WTC11 (cell line): ENCODE results near the gene ABCB11. TPM values are rescaled to one million over a fixed set of nuclear protein-coding genes. Genes with fewer than 3 reads are reported as not detected.
"Not testable (repeated sequence)": the region's sequence is repeated elsewhere in the genome, so short reads cannot be mapped to it uniquely, and the experiment has no call there.

Source experiments
- ATAC-seq: fragments of 200-7000 bp; cut with Tn5 transposase; 2 replicates; pipeline ENCODE4 v1.10.0; 2021; ENCODE audit warnings: mild to moderate bottlenecking, moderate library complexity
- CTCF ChIA-PET: fragments of 300-600 bp; sonication (Branson Sonifier 250); formaldehyde crosslinking; loops from one replicate; lab custom pipeline; 2021; ENCODE audit warnings: antibody characterized with exemption; lab: Charles Lee
- POLR2A ChIA-PET: fragments of 350-600 bp; sonication (Branson Sonifier 250); formaldehyde crosslinking; loops from one replicate; lab custom pipeline; 2021; ENCODE audit warnings: antibody characterized with exemption; lab: Charles Lee
- DNase-seq: peaks from one replicate; pipeline ENCODE4 v3.0.0; 2021; ENCODE audit warnings: low spot score
- H3K27ac Mint-ChIP-seq: 2 replicates; pipeline ENCODE4 v1.8.0; 2021; ENCODE audit warnings: mixed read lengths
- H3K27me3 Mint-ChIP-seq: 2 replicates; pipeline ENCODE4 v1.8.0; 2021; ENCODE audit warnings: low read depth, mild to moderate bottlenecking, moderate library complexity, mixed read lengths
- H3K36me3 Mint-ChIP-seq: 2 replicates; pipeline ENCODE4 v1.8.0; 2021; ENCODE audit warnings: mixed read lengths
- H3K4me1 Mint-ChIP-seq: 2 replicates; pipeline ENCODE4 v1.8.0; 2022; ENCODE audit warnings: mixed read lengths
- H3K4me3 Mint-ChIP-seq: 2 replicates; pipeline ENCODE4 v1.8.0; 2021; ENCODE audit warnings: mild to moderate bottlenecking, moderate library complexity, mixed read lengths
- H3K9me3 Mint-ChIP-seq: 2 replicates; pipeline ENCODE4 v1.8.0; 2021; ENCODE audit warnings: mixed read lengths
- CTCF ChIP-seq: fragments of 200-600 bp; IDR thresholded peaks from 2 replicates; pipeline ENCODE4 v1.8.0; 2022; ENCODE audit warnings: antibody characterized with exemption
- ELF4 ChIP-seq: sonication (generic); formaldehyde crosslinking; IDR thresholded peaks from 2 replicates; pipeline ENCODE4 v1.8.1; 2022; ENCODE audit warnings: low read depth, mild to moderate bottlenecking, moderate library complexity, missing genetic modification reagents
- EMX1 ChIP-seq: fragments of 250-450 bp; sonication (Bioruptor Pico); IDR thresholded peaks from 2 replicates; pipeline ENCODE4 v1.8.0; 2021; ENCODE audit warnings: mild to moderate bottlenecking
- GRHL2 ChIP-seq: fragments of 250-450 bp; sonication (Bioruptor Pico); IDR thresholded peaks from 2 replicates; pipeline ENCODE4 v1.8.0; 2022; ENCODE audit warnings: mild to moderate bottlenecking, moderate library complexity; ENCODE audit not compliant: insufficient replicate concordance, severe bottlenecking
- GTF2I ChIP-seq: fragments of 250-450 bp; sonication (Bioruptor Pico); conservative IDR thresholded peaks from 2 replicates; pipeline ENCODE4 v1.4.0; 2021; ENCODE audit warnings: mild to moderate bottlenecking
- JAZF1 ChIP-seq: fragments of 250-450 bp; sonication (Bioruptor Pico); IDR thresholded peaks from 2 replicates; pipeline ENCODE4 v1.9.0; 2021; ENCODE audit warnings: moderate library complexity, mild to moderate bottlenecking, inconsistent platforms
- MAX ChIP-seq: sonication (generic); formaldehyde crosslinking; IDR thresholded peaks from 2 replicates; pipeline ENCODE4 v1.8.0; 2022; ENCODE audit warnings: mild to moderate bottlenecking, missing genetic modification reagents
- MXD4 ChIP-seq: fragments of 250-450 bp; sonication (Bioruptor Pico); IDR thresholded peaks from 2 replicates; pipeline ENCODE4 v1.8.0; 2021; ENCODE audit warnings: mild to moderate bottlenecking, moderate library complexity, borderline replicate concordance
- SOX15 ChIP-seq: fragments of 250-450 bp; sonication (Bioruptor Pico); IDR thresholded peaks from 2 replicates; pipeline ENCODE4 v1.9.0; 2021; ENCODE audit warnings: mild to moderate bottlenecking
- TP53 ChIP-seq: sonication (generic); formaldehyde crosslinking; IDR thresholded peaks from 2 replicates; pipeline ENCODE4 v1.8.1; 2023; ENCODE audit warnings: mild to moderate bottlenecking, missing genetic modification reagents
- ZBTB43 ChIP-seq: sonication (generic); formaldehyde crosslinking; IDR thresholded peaks from 2 replicates; pipeline ENCODE4 v1.8.1; 2023; ENCODE audit warnings: mild to moderate bottlenecking, missing genetic modification reagents
- ZNF138 ChIP-seq: sonication (generic); formaldehyde crosslinking; conservative IDR thresholded peaks from 2 replicates; pipeline ENCODE4 v1.8.1; 2022; ENCODE audit warnings: mild to moderate bottlenecking, moderate library complexity, missing genetic modification reagents
- total RNA-seq: library from RNA; stranded (reverse); gene quantifications from 3 replicates; pipeline ENCODE4 v1.2.3, GENCODE V29; 2021
- TF ChIP-seq, protein P1 (sequence below): fragments of 250-450 bp; sonication (Bioruptor Pico); IDR thresholded peaks from 2 replicates; pipeline ENCODE4 v1.9.0; 2021; ENCODE audit warnings: mild to moderate bottlenecking
- TF ChIP-seq, protein P2 (sequence below): sonication (generic); formaldehyde crosslinking; IDR thresholded peaks from 2 replicates; pipeline ENCODE4 v1.8.1; 2023; ENCODE audit warnings: mild to moderate bottlenecking, missing genetic modification reagents, moderate library complexity
- TF ChIP-seq, protein P3 (sequence below): fragments of 250-450 bp; sonication (Bioruptor Pico); IDR thresholded peaks from 2 replicates; pipeline ENCODE4 v1.9.0; 2021; ENCODE audit warnings: moderate library complexity, mild to moderate bottlenecking, inconsistent platforms, borderline replicate concordance
- TF ChIP-seq, protein P4 (sequence below): sonication (generic); formaldehyde crosslinking; IDR thresholded peaks from 2 replicates; pipeline ENCODE4 v1.8.1; 2023; ENCODE audit warnings: mild to moderate bottlenecking, missing genetic modification reagents, borderline replicate concordance
- TF ChIP-seq, protein P5 (sequence below): sonication (generic); formaldehyde crosslinking; IDR thresholded peaks from 2 replicates; pipeline ENCODE4 v1.8.1; 2022; ENCODE audit warnings: mild to moderate bottlenecking, missing genetic modification reagents, moderate library complexity, borderline replicate concordance

ABCB11 gene
- total RNA-seq, 1 experiment from 2014 or later: 0.77 TPM

DNA sequence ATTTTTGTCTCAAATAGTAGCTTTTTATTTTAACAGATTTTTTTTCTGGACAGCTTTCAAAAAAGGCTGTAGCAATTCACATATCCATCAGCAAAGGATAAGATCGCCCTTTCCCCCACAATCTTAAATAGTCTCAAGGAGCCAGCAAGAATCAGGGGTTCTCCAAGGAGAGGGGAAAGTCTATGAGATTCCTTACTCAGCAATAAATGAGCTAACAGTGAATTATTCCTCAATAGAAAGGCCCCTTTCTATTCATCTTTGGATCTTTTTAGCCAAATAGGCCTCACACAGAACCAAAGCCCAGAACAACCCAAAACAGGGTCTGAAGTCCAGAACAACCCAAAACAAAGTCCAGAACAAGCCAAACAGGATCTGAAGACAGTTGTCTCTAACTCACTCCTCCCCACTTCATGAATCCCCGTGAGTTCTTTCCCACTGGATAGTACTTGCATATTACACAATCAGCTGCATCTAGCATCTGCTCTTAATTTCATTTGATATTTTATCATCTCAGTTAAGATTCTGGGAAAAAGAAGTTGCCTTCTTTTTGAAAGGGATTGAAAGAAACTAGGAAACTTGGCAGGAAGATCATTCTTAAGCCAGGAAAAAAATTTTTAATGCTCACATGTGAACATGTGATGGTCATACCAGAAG lies 34.9 kb upstream of the ABCB11 start:
- Mint-ChIP-seq H3K36me3 (no peaks in the 10 kb centered on the region), H3K9me3 (0 out of 2 replicates have a peak, but pooled peaks cover 3% of the 10 kb centered on the region), H3K4me1 (no peaks in the 10 kb centered on the region), H3K4me3 (no peak overlapping the region), H3K27ac (no peak overlapping the region), H3K27me3 (no peaks in the 10 kb centered on the region; the same call in 1 of the 2 replicates)
- CTCF ChIA-PET: no interaction called here
- ATAC-seq: no peak
- no peak for DNase-seq
- POLR2A ChIA-PET: no interaction called here
- TF ChIP-seq, protein P1, sequence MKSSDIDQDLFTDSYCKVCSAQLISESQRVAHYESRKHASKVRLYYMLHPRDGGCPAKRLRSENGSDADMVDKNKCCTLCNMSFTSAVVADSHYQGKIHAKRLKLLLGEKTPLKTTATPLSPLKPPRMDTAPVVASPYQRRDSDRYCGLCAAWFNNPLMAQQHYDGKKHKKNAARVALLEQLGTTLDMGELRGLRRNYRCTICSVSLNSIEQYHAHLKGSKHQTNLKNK (CRISPR knock-in tag): no peak
- TF ChIP-seq, protein P2, sequence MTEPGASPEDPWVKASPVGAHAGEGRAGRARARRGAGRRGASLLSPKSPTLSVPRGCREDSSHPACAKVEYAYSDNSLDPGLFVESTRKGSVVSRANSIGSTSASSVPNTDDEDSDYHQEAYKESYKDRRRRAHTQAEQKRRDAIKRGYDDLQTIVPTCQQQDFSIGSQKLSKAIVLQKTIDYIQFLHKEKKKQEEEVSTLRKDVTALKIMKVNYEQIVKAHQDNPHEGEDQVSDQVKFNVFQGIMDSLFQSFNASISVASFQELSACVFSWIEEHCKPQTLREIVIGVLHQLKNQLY: no peak
- no peak for TF ChIP-seq SOX15
- no peak for TF ChIP-seq MAX (CRISPR knock-in tag)
- TF ChIP-seq JAZF1: no peak
- TF ChIP-seq ELF4: no peak
- TF ChIP-seq TP53: no peak
- TF ChIP-seq, protein P3, sequence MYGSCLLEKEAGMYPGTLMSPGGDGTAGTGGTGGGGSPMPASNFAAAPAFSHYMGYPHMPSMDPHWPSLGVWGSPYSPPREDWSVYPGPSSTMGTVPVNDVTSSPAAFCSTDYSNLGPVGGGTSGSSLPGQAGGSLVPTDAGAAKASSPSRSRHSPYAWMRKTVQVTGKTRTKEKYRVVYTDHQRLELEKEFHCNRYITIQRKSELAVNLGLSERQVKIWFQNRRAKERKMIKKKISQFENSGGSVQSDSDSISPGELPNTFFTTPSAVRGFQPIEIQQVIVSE: no peak

- no peaks in the 10 kb centered on the region for H3K36me3 Mint-ChIP-seq
- POLR2A ChIA-PET: no interaction called here
- 0 out of 2 replicates have a peak, but pooled peaks cover 3% of the 10 kb centered on the region for H3K9me3 Mint-ChIP-seq
- CTCF ChIA-PET: no interaction called here
- no peak overlapping the region for H3K27ac Mint-ChIP-seq
- H3K27me3 Mint-ChIP-seq: no peaks in the 10 kb centered on the region; the same call in 1 of the 2 replicates
- DNase-seq (no peak), ATAC-seq (no peak)
- TF ChIP-seq CTCF (no peak), EMX1 (no peak), MXD4 (CRISPR knock-in tag) (no peak), ZNF138 (CRISPR knock-in tag) (no peak), ZBTB43 (CRISPR knock-in tag) (no peak), GTF2I (CRISPR knock-in tag) (no peak), GRHL2 (CRISPR knock-in tag) (no peak)
- TF ChIP-seq, protein P4, sequence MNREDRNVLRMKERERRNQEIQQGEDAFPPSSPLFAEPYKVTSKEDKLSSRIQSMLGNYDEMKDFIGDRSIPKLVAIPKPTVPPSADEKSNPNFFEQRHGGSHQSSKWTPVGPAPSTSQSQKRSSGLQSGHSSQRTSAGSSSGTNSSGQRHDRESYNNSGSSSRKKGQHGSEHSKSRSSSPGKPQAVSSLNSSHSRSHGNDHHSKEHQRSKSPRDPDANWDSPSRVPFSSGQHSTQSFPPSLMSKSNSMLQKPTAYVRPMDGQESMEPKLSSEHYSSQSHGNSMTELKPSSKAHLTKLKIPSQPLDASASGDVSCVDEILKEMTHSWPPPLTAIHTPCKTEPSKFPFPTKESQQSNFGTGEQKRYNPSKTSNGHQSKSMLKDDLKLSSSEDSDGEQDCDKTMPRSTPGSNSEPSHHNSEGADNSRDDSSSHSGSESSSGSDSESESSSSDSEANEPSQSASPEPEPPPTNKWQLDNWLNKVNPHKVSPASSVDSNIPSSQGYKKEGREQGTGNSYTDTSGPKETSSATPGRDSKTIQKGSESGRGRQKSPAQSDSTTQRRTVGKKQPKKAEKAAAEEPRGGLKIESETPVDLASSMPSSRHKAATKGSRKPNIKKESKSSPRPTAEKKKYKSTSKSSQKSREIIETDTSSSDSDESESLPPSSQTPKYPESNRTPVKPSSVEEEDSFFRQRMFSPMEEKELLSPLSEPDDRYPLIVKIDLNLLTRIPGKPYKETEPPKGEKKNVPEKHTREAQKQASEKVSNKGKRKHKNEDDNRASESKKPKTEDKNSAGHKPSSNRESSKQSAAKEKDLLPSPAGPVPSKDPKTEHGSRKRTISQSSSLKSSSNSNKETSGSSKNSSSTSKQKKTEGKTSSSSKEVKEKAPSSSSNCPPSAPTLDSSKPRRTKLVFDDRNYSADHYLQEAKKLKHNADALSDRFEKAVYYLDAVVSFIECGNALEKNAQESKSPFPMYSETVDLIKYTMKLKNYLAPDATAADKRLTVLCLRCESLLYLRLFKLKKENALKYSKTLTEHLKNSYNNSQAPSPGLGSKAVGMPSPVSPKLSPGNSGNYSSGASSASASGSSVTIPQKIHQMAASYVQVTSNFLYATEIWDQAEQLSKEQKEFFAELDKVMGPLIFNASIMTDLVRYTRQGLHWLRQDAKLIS: no peak
- TF ChIP-seq, protein P5, sequence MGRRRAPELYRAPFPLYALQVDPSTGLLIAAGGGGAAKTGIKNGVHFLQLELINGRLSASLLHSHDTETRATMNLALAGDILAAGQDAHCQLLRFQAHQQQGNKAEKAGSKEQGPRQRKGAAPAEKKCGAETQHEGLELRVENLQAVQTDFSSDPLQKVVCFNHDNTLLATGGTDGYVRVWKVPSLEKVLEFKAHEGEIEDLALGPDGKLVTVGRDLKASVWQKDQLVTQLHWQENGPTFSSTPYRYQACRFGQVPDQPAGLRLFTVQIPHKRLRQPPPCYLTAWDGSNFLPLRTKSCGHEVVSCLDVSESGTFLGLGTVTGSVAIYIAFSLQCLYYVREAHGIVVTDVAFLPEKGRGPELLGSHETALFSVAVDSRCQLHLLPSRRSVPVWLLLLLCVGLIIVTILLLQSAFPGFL: no peak
- H3K4me1 Mint-ChIP-seq: no peaks in the 10 kb centered on the region
- no peak overlapping the region for H3K4me3 Mint-ChIP-seq
These were observed 34.3 kb upstream of the ABCB11 start for GRCh38 chr2:169065422-169065821.

DNA sequence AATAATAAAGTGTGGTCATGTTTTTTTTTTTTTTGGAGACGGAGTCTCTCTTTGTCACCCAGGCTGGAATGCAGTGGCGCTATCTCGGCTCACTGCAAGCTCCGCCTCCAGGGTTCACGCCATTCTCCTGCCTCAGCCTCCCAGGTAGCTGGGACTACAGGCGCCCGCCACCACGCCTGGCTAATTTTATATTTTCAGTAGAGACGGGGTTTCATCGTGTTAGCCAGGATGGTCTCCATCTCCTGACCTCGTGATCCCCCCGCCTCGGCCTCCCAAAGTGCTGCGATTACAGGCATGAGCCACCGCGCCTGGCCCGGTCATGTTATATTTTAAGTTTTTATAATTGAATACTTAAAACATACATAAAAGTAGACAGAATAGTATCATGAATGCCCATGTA lies 33.1 kb upstream of the ABCB11 start:
- CTCF ChIA-PET, DNase-seq, H3K27ac Mint-ChIP-seq, H3K9me3 Mint-ChIP-seq, H3K27me3 Mint-ChIP-seq, ATAC-seq, H3K36me3 Mint-ChIP-seq, H3K4me1 Mint-ChIP-seq, H3K4me3 Mint-ChIP-seq: not testable (repeated sequence)
- POLR2A ChIA-PET: interaction anchor here (0.6 kb wide), 1 partner anchor 194 kb away, joined by 3 read pairs; no protein-coding TSS in a partner anchor

DNA sequence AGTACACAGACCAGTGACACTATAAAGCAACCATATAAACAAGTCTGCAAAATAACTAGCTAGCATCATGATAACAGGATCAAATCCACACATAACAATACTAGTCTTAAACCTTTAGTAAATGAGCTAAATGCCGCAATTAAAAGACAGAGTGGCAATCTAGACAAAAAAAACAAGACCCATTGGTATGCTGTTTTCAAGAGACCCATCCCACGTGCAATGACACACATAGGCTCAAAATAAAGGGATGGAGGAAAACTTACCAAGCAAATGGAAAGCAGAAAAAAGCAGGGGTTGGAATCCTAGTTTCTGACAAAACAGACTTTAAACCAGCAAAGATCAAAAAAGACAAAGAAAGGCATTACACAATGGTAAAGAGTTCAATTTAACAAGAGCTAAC lies 23.5 kb upstream of the ABCB11 start:
- Mint-ChIP-seq H3K9me3 (peaks cover 43% of the 10 kb centered on the region), H3K27me3 (peaks cover 11% of the 10 kb centered on the region), H3K36me3 (peaks cover 15% of the 10 kb centered on the region)
- H3K27ac Mint-ChIP-seq, H3K4me1 Mint-ChIP-seq, DNase-seq, ATAC-seq, POLR2A ChIA-PET, H3K4me3 Mint-ChIP-seq: not testable (repeated sequence)
- CTCF ChIA-PET: interaction anchor here (0.6 kb wide), 1 partner anchor 426 kb away, joined by 8 read pairs; no protein-coding TSS in a partner anchor
